ENCODE measurements around the gene DUSP9.

Gene DUSP9

GRCh38 chrX:153657161-153657560 is 10.2 kb downstream of the DUSP9 start:
- TF ChIP-seq CTCF (IDR thresholded peaks at IDR 0.05; ENCODE audit: extremely low read depth, missing control alignments), result no peak
- DNase-seq (ENCODE audit: low spot score), result no peak

GRCh38 chrX:153659268-153659667 is 12.3 kb downstream of the DUSP9 start:
- DNase-seq (ENCODE audit: low spot score), result no peak
- TF ChIP-seq CTCF (IDR thresholded peaks at IDR 0.05; ENCODE audit: extremely low read depth, missing control alignments), result no peak

GRCh38 chrX:153662266-153662665 is 15.3 kb downstream of the DUSP9 start:
- DNase-seq (ENCODE audit: low spot score), result no peak
- peak; percentile 24 for TF ChIP-seq CTCF (IDR thresholded peaks at IDR 0.05; ENCODE audit: extremely low read depth, missing control alignments)

GRCh38 chrX:153665726-153666306 is 18.8 kb downstream of the DUSP9 start:
- no peak for DNase-seq (ENCODE audit: low spot score)
- TF ChIP-seq CTCF (IDR thresholded peaks at IDR 0.05; ENCODE audit: extremely low read depth, missing control alignments), result no peak

GRCh38 chrX:153667281-153667955 is 20.4 kb downstream of the DUSP9 start:
- DNase-seq (ENCODE audit: low spot score), result peak; percentile 3
- no peak for TF ChIP-seq CTCF (IDR thresholded peaks at IDR 0.05; ENCODE audit: extremely low read depth, missing control alignments)

GRCh38 chrX:153667956-153668396 is 21.0 kb downstream of the DUSP9 start:
- TF ChIP-seq CTCF (IDR thresholded peaks at IDR 0.05; ENCODE audit: extremely low read depth, missing control alignments), result peak; percentile 55
- peak; percentile 78 for DNase-seq (ENCODE audit: low spot score)

GRCh38 chrX:153668423-153669173 is 21.6 kb downstream of the DUSP9 start:
- DNase-seq (ENCODE audit: low spot score), result no peak
- TF ChIP-seq CTCF (IDR thresholded peaks at IDR 0.05; ENCODE audit: extremely low read depth, missing control alignments), result no peak
